ENCODE data around the gene CBLIF.
A peak's percentile ranks its signal among the peaks of the same experiment; 100 is the strongest.
"Not testable (repeated sequence)": the region's sequence is repeated elsewhere in the genome, so short reads cannot be mapped to it uniquely, and the experiment has no call there.

The CBLIF gene

GRCh38 chr11:59847626-59848025 lies 2.3 kb upstream of the CBLIF start:
- no peak for DNase-seq (ENCODE audit: low read depth, low spot score)

- DNase-seq (ENCODE audit: low read depth, low spot score): no peak
Measured at GRCh38 chr11:59846556-59846955, 1.3 kb upstream of the CBLIF start.

GRCh38 chr11:59842316-59842715 lies 3.0 kb downstream of the CBLIF start:
- DNase-seq (ENCODE audit: low read depth, low spot score): no peak

- no peak for DNase-seq (ENCODE audit: low read depth, low spot score)
Measured at GRCh38 chr11:59841514-59841913, 3.8 kb downstream of the CBLIF start.

- DNase-seq (ENCODE audit: low read depth, low spot score): no peak
Measured at GRCh38 chr11:59839615-59840014, 5.7 kb downstream of the CBLIF start.

GRCh38 chr11:59833602-59834001 lies 11.7 kb downstream of the CBLIF start:
- no peak for DNase-seq (ENCODE audit: low read depth, low spot score)

GRCh38 chr11:59829358-59829757 lies 15.9 kb downstream of the CBLIF start:
- DNase-seq (ENCODE audit: low read depth, low spot score): no peak

- peak; percentile 61 for DNase-seq (ENCODE audit: low read depth, low spot score)
Measured at GRCh38 chr11:59822989-59823566, 22.2 kb downstream of the CBLIF start.

- DNase-seq (ENCODE audit: low read depth, low spot score): no peak
Measured at GRCh38 chr11:59818572-59818971, 26.7 kb downstream of the CBLIF start.

- DNase-seq (ENCODE audit: low read depth, low spot score): not testable (repeated sequence)
Measured at GRCh38 chr11:59816434-59816833, 28.9 kb downstream of the CBLIF start.

GRCh38 chr11:59815754-59816153 lies 29.5 kb downstream of the CBLIF start:
- no peak for DNase-seq (ENCODE audit: low read depth, low spot score)

- DNase-seq (ENCODE audit: low read depth, low spot score): no peak
Measured at GRCh38 chr11:59814021-59814420, 31.3 kb downstream of the CBLIF start.

GRCh38 chr11:59813364-59813763 lies 31.9 kb downstream of the CBLIF start:
- no peak for DNase-seq (ENCODE audit: low read depth, low spot score)

- DNase-seq (ENCODE audit: low read depth, low spot score): no peak
Measured at GRCh38 chr11:59812220-59812619, 33.1 kb downstream of the CBLIF start.

- no peak for DNase-seq (ENCODE audit: low read depth, low spot score)
Measured at GRCh38 chr11:59810911-59811259, 34.4 kb downstream of the CBLIF start.

- peak; percentile 94 for DNase-seq (ENCODE audit: low read depth, low spot score)
Measured at GRCh38 chr11:59810189-59810910, 34.9 kb downstream of the CBLIF start, which contains the start of gene MRPL16. Gene MRPL16, minus strand, starts transcription at chr11:59810778. Its CDS starts 120 bp downstream, at chr11:59810658.

GRCh38 chr11:59807047-59807610 lies 38.2 kb downstream of the CBLIF start:
- DNase-seq (ENCODE audit: low read depth, low spot score): no peak

- DNase-seq (ENCODE audit: low read depth, low spot score): no peak
Measured at GRCh38 chr11:59804061-59804460, 41.2 kb downstream of the CBLIF start.

GRCh38 chr11:59802639-59803176 lies 42.6 kb downstream of the CBLIF start:
- peak; percentile 72 for DNase-seq (ENCODE audit: low read depth, low spot score)

GRCh38 chr11:59801981-59802638 lies 43.2 kb downstream of the CBLIF start:
- no peak for DNase-seq (ENCODE audit: low read depth, low spot score)

- DNase-seq (ENCODE audit: low read depth, low spot score): no peak
Measured at GRCh38 chr11:59801160-59801706, 44.1 kb downstream of the CBLIF start.
